GM12878 (cell line): Measurements from ENCODE around the gene HECTD3. TPM values are rescaled to one million over a fixed set of nuclear protein-coding genes. Genes with fewer than 3 reads are reported as not detected.
A peak's percentile ranks its signal among the peaks of the same experiment; 100 is the strongest.

Experiments
- ATAC-seq: fragments of 200-7000 bp; cut with Tn5 transposase; 3 replicates; pipeline ENCODE4 v1.9.1; 2020; ENCODE audit warnings: mild to moderate bottlenecking, moderate library complexity
- BruUV-seq: library from RNA; stranded (reverse); fragments of 400-500 nt; replicated peaks from 2 replicates; lab custom pipeline; 2021; lab: Mats Ljungman, UMichigan
- CTCF ChIA-PET: fragments of 300-600 bp; sonication (Branson Sonifier 250); formaldehyde crosslinking; extraction: SDS; loops from one replicate; lab custom pipeline; 2021; ENCODE audit warnings: inconsistent platforms; lab: Yijun Ruan, JAX
- POLR2A ChIA-PET: fragments of 350-600 bp; formaldehyde crosslinking; extraction: SDS; loops from one replicate; lab custom pipeline; 2021; ENCODE audit warnings: inconsistent platforms; lab: Charles Lee
- RAD21 ChIA-PET: fragments of 300-600 bp; sonication (Branson Sonifier 250); formaldehyde crosslinking; loops from one replicate; lab custom pipeline; 2023; ENCODE audit warnings: antibody characterized with exemption; ENCODE audit not compliant: unreplicated experiment; lab: Charles Lee
- SMC1A ChIA-PET: fragments of 300-600 bp; sonication (Branson Sonifier 250); formaldehyde crosslinking; loops from one replicate; lab custom pipeline; 2023; ENCODE audit not compliant: unreplicated experiment, uncharacterized antibody; lab: Charles Lee
- DNase-seq: peaks from one replicate; pipeline ENCODE4 v3.0.0-alpha.2; 2011; ENCODE audit warnings: low read depth, low spot score
- FAIRE-seq: peaks from 3 replicates; lab custom pipeline; 2011; peaks lifted over from hg19 to GRCh38; lab: Jason Lieb, UNC
- H2AFZ ChIP-seq: 2 replicates; pipeline ENCODE4 v1.6.0; 2011; ENCODE audit warnings: low read depth, low read length, control low read depth; ENCODE audit not compliant: control insufficient read depth
- H3K27ac ChIP-seq: 2 replicates; pipeline ENCODE4 v1.5.1; 2011; ENCODE audit warnings: control low read depth; ENCODE audit not compliant: control insufficient read depth, insufficient read depth
- H3K27me3 ChIP-seq, 2 experiments: replicated peaks in 1 of 2; 2 replicates each; pipeline versions ENCODE4 v1.6.0 to v1.6.1; 2011; ENCODE audit warnings: low read length in 1 of 2; ENCODE audit not compliant: control insufficient read depth in 2 of 2, insufficient read depth in 2 of 2
- H3K36me3 ChIP-seq, 2 experiments: 2 replicates each; pipeline ENCODE4 v1.5.1; 2011; ENCODE audit warnings: low read length in 1 of 2; ENCODE audit not compliant: control insufficient read depth in 2 of 2, insufficient read depth in 2 of 2
- H3K4me1 ChIP-seq: 2 replicates; pipeline ENCODE4 v1.6.1; 2011; ENCODE audit warnings: mild to moderate bottlenecking, low read length, moderate library complexity, mixed read lengths; ENCODE audit not compliant: control insufficient read depth, insufficient read depth
- H3K4me2 ChIP-seq: 2 replicates; pipeline ENCODE4 v1.6.0; 2011; ENCODE audit warnings: control low read depth; ENCODE audit not compliant: control insufficient read depth, insufficient read depth
- H3K4me3 ChIP-seq: fragments of 200-600 bp; sonication (generic); 2 replicates; pipeline ENCODE4 v1.5.1; 2016
- H3K79me2 ChIP-seq: 2 replicates; pipeline ENCODE4 v1.6.0; 2011; ENCODE audit warnings: low read length; ENCODE audit not compliant: control insufficient read depth, insufficient read depth
- H3K9ac ChIP-seq: 2 replicates; pipeline ENCODE4 v1.8.0; 2011; ENCODE audit warnings: low read length, control low read depth, mixed read lengths; ENCODE audit not compliant: control insufficient read depth, insufficient read depth
- H3K9me3 ChIP-seq: replicated peaks from 3 replicates; pipeline ENCODE4 v1.5.1; 2011; ENCODE audit warnings: mild to moderate bottlenecking, low read length; ENCODE audit not compliant: control insufficient read depth, insufficient read depth
- H4K20me1 ChIP-seq: 2 replicates; pipeline ENCODE4 v1.6.0; 2011; ENCODE audit not compliant: control insufficient read depth, insufficient read depth
- CEBPB ChIP-seq, 2 experiments: fragments of 150-350 bp in 1 of 2; IDR thresholded peaks; 2 replicates each; pipeline ENCODE4 v1.6.1; 2012 to 2014; ENCODE audit warnings: low read depth in 2 of 2, low read length in 2 of 2, borderline replicate concordance in 1 of 2, inconsistent platforms in 1 of 2
- EP300 ChIP-seq, 2 experiments: fragments of 150-350 bp in 1 of 2; IDR thresholded peaks; 2 replicates each; pipeline ENCODE4 v1.6.1; 2011 to 2012; ENCODE audit warnings: low read depth in 2 of 2, low read length in 2 of 2, borderline replicate concordance in 1 of 2, improper control_type of control experiment in 1 of 2, inconsistent platforms in 1 of 2; ENCODE audit not compliant: control insufficient read depth in 1 of 2
- GABPA ChIP-seq: IDR thresholded peaks from 2 replicates; pipeline ENCODE4 v1.6.1; 2014; ENCODE audit warnings: antibody characterized with exemption, low read depth, mild to moderate bottlenecking, inconsistent platforms
- KLF5 ChIP-seq: fragments of 450-650 bp; IDR thresholded peaks from 2 replicates; pipeline ENCODE4 v1.6.1; 2014; ENCODE audit warnings: mild to moderate bottlenecking; ENCODE audit not compliant: partially characterized antibody
- MTA2 ChIP-seq: fragments of 450-650 bp; IDR thresholded peaks from 2 replicates; pipeline ENCODE4 v1.6.1; 2016; ENCODE audit warnings: low read depth, mild to moderate bottlenecking, moderate library complexity
- NRF1 ChIP-seq: conservative IDR thresholded peaks from 2 replicates; pipeline ENCODE4 v1.6.1; 2011; ENCODE audit warnings: mild to moderate bottlenecking, low read depth, low read length, improper control_type of control experiment
- RB1 ChIP-seq: fragments of 450-650 bp; formaldehyde crosslinking; IDR thresholded peaks from 2 replicates; pipeline ENCODE4 v1.6.1; 2017; ENCODE audit warnings: mild to moderate bottlenecking, borderline replicate concordance
- RCOR1 ChIP-seq: conservative IDR thresholded peaks from 2 replicates; pipeline ENCODE4 v1.6.1; 2012; ENCODE audit warnings: low read depth, low read length, improper control_type of control experiment
- SIX5 ChIP-seq: IDR thresholded peaks from 2 replicates; pipeline ENCODE4 v1.6.1; 2011; ENCODE audit warnings: mild to moderate bottlenecking, low read depth, low read length, moderate library complexity; ENCODE audit not compliant: severe bottlenecking
- SMAD1 ChIP-seq: fragments of 450-650 bp; IDR thresholded peaks from 2 replicates; pipeline ENCODE4 v1.6.1; 2018; ENCODE audit warnings: mild to moderate bottlenecking, low read depth; ENCODE audit not compliant: partially characterized antibody
- SMAD5 ChIP-seq: IDR thresholded peaks from 2 replicates; pipeline ENCODE4 v1.6.1; 2016; ENCODE audit warnings: antibody characterized with exemption, low read depth
- SMARCA5 ChIP-seq: fragments of 450-650 bp; IDR thresholded peaks from 2 replicates; pipeline ENCODE4 v1.6.1; 2017; ENCODE audit warnings: mild to moderate bottlenecking
- TARDBP ChIP-seq: IDR thresholded peaks from 2 replicates; pipeline ENCODE4 v1.6.1; 2016; ENCODE audit warnings: borderline replicate concordance
- ZNF207 ChIP-seq: fragments of 450-650 bp; IDR thresholded peaks from 2 replicates; pipeline ENCODE4 v1.6.1; 2014; ENCODE audit warnings: antibody characterized with exemption, mild to moderate bottlenecking, borderline replicate concordance
- WGBS: methylation state at CpG from one replicate; pipeline ENCODE4 v1.1.6; 2016; ENCODE audit warnings: low lambda C conversion rate; ENCODE audit not compliant: insufficient replicate concordance, insufficient coverage; ENCODE audit errors: missing lambda C conversion rate; 5-methylcytosine and 5-hydroxymethylcytosine counted together
- in situ Hi-C: fragments of 300-500 bp; cut with MboI; formaldehyde crosslinking; loops from 9 replicates; pipeline ENCODE4 v1.14.3; 2018; ENCODE audit warnings: mixed read lengths
- intact Hi-C: fragments of 100-400 bp; cut with micrococcal nuclease; formaldehyde crosslinking; loops from one replicate; pipeline ENCODE4 v1.14.2; 2022; ENCODE audit not compliant: unreplicated experiment
- polyA plus RNA-seq, 11 experiments: library from polyadenylated mRNA; depleted of rRNA in 4 of 11; unstranded in 6 of 11; stranded (reverse) in 5 of 11; fragments of >200 nt; fragmentation: Nextera tagmentation in 4 of 11; fragmentation: Illumina TruSeq in 1 of 11; extraction: Ambion mirVana in 4 of 11; extraction: Trizol in 1 of 11; gene quantifications; 1 replicate in 1 of 11; 2 replicates in 10 of 11; pipeline versions ENCODE4 v1.2.1 to v1.2.3, GENCODE V29; 2011 to 2016; ENCODE audit warnings: inconsistent platforms in 2 of 11, missing spikeins in 2 of 11, low read depth in 1 of 11
- total RNA-seq, 4 experiments: library from RNA; depleted of rRNA in 3 of 4; stranded (reverse); fragments of >200 nt in 3 of 4; fragmentation: Illumina TruSeq in 1 of 4; extraction: Trizol in 1 of 4; gene quantifications; 2 replicates each; pipeline versions ENCODE4 v1.2.1 to v1.2.3, GENCODE V29; 2013 to 2021

Gene HECTD3
- total and polyA plus RNA-seq, 10 of the 15 experiments (the other 5 are each of a cell fraction or from before 2014, with no cell fraction given) = 3.4 to 30.4 (median 22.6) TPM

- Histone ChIP-seq H3K4me3 (peak overlapping the region; percentile 90; the same call in 1 of the 2 replicates), H3K9ac (peak overlapping the region; percentile 78; the same call in 1 of the 2 replicates), H3K9me3 (no peaks in the 10 kb centered on the region), H2AFZ (no peak overlapping the region), H3K27ac (no peak overlapping the region), H4K20me1 (no peaks in the 10 kb centered on the region), H3K27me3 (no peaks in the 10 kb centered on the region), H3K4me2 (peak overlapping the region; percentile 99), H3K36me3 (no peaks in the 10 kb centered on the region; a peak in 1 of 4 replicates), H3K4me1 (peaks cover 17% of the 10 kb centered on the region), H3K79me2 (peaks cover 16% of the 10 kb centered on the region)
- ChIA-PET POLR2A (interaction anchor here (0.6 to 2.7 kb wide), 6 partner anchors 18 to 326 kb away, joined by 3 to 12 read pairs (median 7); partner anchors contain the start of genes MUTYH and TOE1), SMC1A (interaction anchor here (0.8 to 12.5 kb wide), 21 partner anchors 28 to 486 kb away, joined by 3 to 284 read pairs (median 5); partner anchors contain the start of genes BEST4, CCDC163, MMACHC and MUTYH), RAD21 (interaction anchor here (0.5 to 12.5 kb wide), 26 partner anchors 11 to 1490 kb away, joined by 3 to 313 read pairs (median 4); partner anchors contain the start of genes CCDC163, EIF2B3, IPP and MMACHC), CTCF (interaction anchor here (0.6 to 11.4 kb wide), 45 partner anchors 14 to 558 kb away, joined by 3 to 252 read pairs (median 5); partner anchors contain the start of genes EIF2B3, MUTYH, PLK3 and RPS8)
- 83% methylated on average over 12 of the region's 12 CpGs for WGBS
- DNase-seq (no peak), ATAC-seq (no peak), FAIRE-seq (no peak)
- BruUV-seq = no TSS peak
- intact Hi-C loops = loop anchor here (1.0 to 10.0 kb wide), 8 partner anchors 178 to 571 kb away; partner anchors contain the start of genes MUTYH, NASP, RNU5D-1 and TOE1
- in situ Hi-C loops = loop anchor here (5.0 kb wide), 3 partner anchors 289 to 569 kb away; partner anchors contain the start of genes NASP and TESK2
- TF ChIP-seq ZNF207 (no peak), RCOR1 (no peak), SIX5 (no peak), EP300 (IDR thresholded peaks at IDR 0.05; ENCODE audit: borderline replicate concordance in 1 of 2, control insufficient read depth in 1 of 2, low read depth in 2 of 2, low read length in 2 of 2) (no peak), SMAD5 (no peak), TARDBP (no peak), SMAD1 (no peak), KLF5 (no peak), GABPA (no peak), MTA2 (no peak), NRF1 (no peak), SMARCA5 (no peak), CEBPB (IDR thresholded peaks at IDR 0.05; ENCODE audit: borderline replicate concordance in 1 of 2, low read depth in 2 of 2, low read length in 2 of 2) (no peak), RB1 (no peak)
These were observed 2.6 kb upstream of the HECTD3 start for GRCh38 chr1:45013551-45014209.
